ENCODE results near the gene SREBF1.

Gene SREBF1

GRCh38 chr17:17780922-17781590 lies 55.7 kb downstream of the SREBF1 start:
- H3K4me3 Mint-ChIP-seq: peak overlapping the region; percentile 72
- no peaks in the 10 kb centered on the region for H3K36me3 Mint-ChIP-seq
- peak overlapping the region; percentile 46 for H3K27ac Mint-ChIP-seq
- no peaks in the 10 kb centered on the region for H3K9me3 Mint-ChIP-seq
- no peaks in the 10 kb centered on the region for H3K27me3 Mint-ChIP-seq
- peaks cover 23% of the 10 kb centered on the region for H3K4me1 Mint-ChIP-seq

- H3K27ac Mint-ChIP-seq: no peak overlapping the region
Measured at GRCh38 chr17:17779015-17779611, 57.7 kb downstream of the SREBF1 start.

GRCh38 chr17:17778308-17779014 lies 58.3 kb downstream of the SREBF1 start:
- H3K9me3 Mint-ChIP-seq: no peaks in the 10 kb centered on the region
- no peak overlapping the region for H3K4me3 Mint-ChIP-seq
- no peaks in the 10 kb centered on the region for H3K27me3 Mint-ChIP-seq
- H3K4me1 Mint-ChIP-seq: peaks cover 6% of the 10 kb centered on the region
- no peak overlapping the region for H3K27ac Mint-ChIP-seq
- H3K36me3 Mint-ChIP-seq: no peaks in the 10 kb centered on the region

More at GRCh38 chr17:17779015-17779611, 57.7 kb downstream of the SREBF1 start:
- peaks cover 11% of the 10 kb centered on the region for H3K4me1 Mint-ChIP-seq
- no peaks in the 10 kb centered on the region for H3K9me3 Mint-ChIP-seq
- no peaks in the 10 kb centered on the region for H3K27me3 Mint-ChIP-seq
- no peaks in the 10 kb centered on the region for H3K36me3 Mint-ChIP-seq
- H3K4me3 Mint-ChIP-seq: no peak overlapping the region

- H3K36me3 Mint-ChIP-seq: no peaks in the 10 kb centered on the region
- H3K27me3 Mint-ChIP-seq: no peaks in the 10 kb centered on the region
- H3K9me3 Mint-ChIP-seq: no peaks in the 10 kb centered on the region
- no peak overlapping the region for H3K4me3 Mint-ChIP-seq
- no peak overlapping the region for H3K27ac Mint-ChIP-seq
- H3K4me1 Mint-ChIP-seq: peaks cover 11% of the 10 kb centered on the region
Measured at GRCh38 chr17:17776889-17777288, 59.9 kb downstream of the SREBF1 start.

GRCh38 chr17:17774009-17774881 lies 62.5 kb downstream of the SREBF1 start:
- Mint-ChIP-seq H3K27me3 (no peaks in the 10 kb centered on the region), H3K4me3 (no peak overlapping the region), H3K4me1 (peaks cover 11% of the 10 kb centered on the region), H3K27ac (no peak overlapping the region), H3K9me3 (no peaks in the 10 kb centered on the region), H3K36me3 (no peaks in the 10 kb centered on the region)

- Mint-ChIP-seq H3K4me3 (no peak overlapping the region), H3K27ac (peak overlapping the region; percentile 1), H3K36me3 (no peaks in the 10 kb centered on the region), H3K4me1 (peaks cover 23% of the 10 kb centered on the region), H3K9me3 (no peaks in the 10 kb centered on the region), H3K27me3 (no peaks in the 10 kb centered on the region)
Measured at GRCh38 chr17:17772231-17772630, 64.6 kb downstream of the SREBF1 start.

- Mint-ChIP-seq H3K4me1 (peaks cover 26% of the 10 kb centered on the region), H3K27ac (no peak overlapping the region), H3K36me3 (no peaks in the 10 kb centered on the region), H3K4me3 (no peak overlapping the region), H3K9me3 (no peaks in the 10 kb centered on the region), H3K27me3 (no peaks in the 10 kb centered on the region)
Measured at GRCh38 chr17:17771498-17772201, 65.1 kb downstream of the SREBF1 start.

GRCh38 chr17:17770632-17771044 lies 66.1 kb downstream of the SREBF1 start:
- H3K27ac Mint-ChIP-seq: no peak overlapping the region

GRCh38 chr17:17769869-17770631 lies 66.7 kb downstream of the SREBF1 start:
- no peaks in the 10 kb centered on the region for H3K27me3 Mint-ChIP-seq
- H3K4me3 Mint-ChIP-seq: no peak overlapping the region
- peaks cover 35% of the 10 kb centered on the region for H3K4me1 Mint-ChIP-seq
- no peaks in the 10 kb centered on the region for H3K9me3 Mint-ChIP-seq
- no peak overlapping the region for H3K27ac Mint-ChIP-seq
- H3K36me3 Mint-ChIP-seq: no peaks in the 10 kb centered on the region

More at GRCh38 chr17:17770632-17771044, 66.1 kb downstream of the SREBF1 start:
- Mint-ChIP-seq H3K36me3 (no peaks in the 10 kb centered on the region), H3K4me3 (no peak overlapping the region), H3K9me3 (no peaks in the 10 kb centered on the region), H3K27me3 (no peaks in the 10 kb centered on the region), H3K4me1 (peaks cover 32% of the 10 kb centered on the region)

GRCh38 chr17:17768424-17769088 lies 68.2 kb downstream of the SREBF1 start:
- H3K4me1 Mint-ChIP-seq: peaks cover 45% of the 10 kb centered on the region
- H3K36me3 Mint-ChIP-seq: no peaks in the 10 kb centered on the region
- no peaks in the 10 kb centered on the region for H3K9me3 Mint-ChIP-seq
- H3K27ac Mint-ChIP-seq: no peak overlapping the region
- no peak overlapping the region for H3K4me3 Mint-ChIP-seq
- no peaks in the 10 kb centered on the region for H3K27me3 Mint-ChIP-seq

GRCh38 chr17:17767887-17768418 lies 68.8 kb downstream of the SREBF1 start:
- no peak overlapping the region for H3K4me3 Mint-ChIP-seq
- H3K4me1 Mint-ChIP-seq: peaks cover 45% of the 10 kb centered on the region
- H3K27me3 Mint-ChIP-seq: no peaks in the 10 kb centered on the region
- no peaks in the 10 kb centered on the region for H3K36me3 Mint-ChIP-seq
- no peaks in the 10 kb centered on the region for H3K9me3 Mint-ChIP-seq
- H3K27ac Mint-ChIP-seq: no peak overlapping the region

GRCh38 chr17:17767154-17767869 lies 69.5 kb downstream of the SREBF1 start:
- Mint-ChIP-seq H3K4me3 (no peak overlapping the region), H3K4me1 (peaks cover 42% of the 10 kb centered on the region), H3K36me3 (no peaks in the 10 kb centered on the region), H3K9me3 (no peaks in the 10 kb centered on the region), H3K27me3 (no peaks in the 10 kb centered on the region), H3K27ac (no peak overlapping the region)

- Mint-ChIP-seq H3K27me3 (no peaks in the 10 kb centered on the region), H3K9me3 (no peaks in the 10 kb centered on the region), H3K4me3 (no peak overlapping the region), H3K36me3 (no peaks in the 10 kb centered on the region), H3K4me1 (peaks cover 44% of the 10 kb centered on the region), H3K27ac (no peak overlapping the region)
Measured at GRCh38 chr17:17766744-17767120, 70.1 kb downstream of the SREBF1 start.
